ENCODE data around the gene TNFSF13. TPM values are rescaled to one million over a fixed set of nuclear protein-coding genes. Genes with fewer than 3 reads are reported as not detected.

The TNFSF13 gene
- total RNA-seq, 1 experiment from 2014 or later, result 6.3 TPM

DNA sequence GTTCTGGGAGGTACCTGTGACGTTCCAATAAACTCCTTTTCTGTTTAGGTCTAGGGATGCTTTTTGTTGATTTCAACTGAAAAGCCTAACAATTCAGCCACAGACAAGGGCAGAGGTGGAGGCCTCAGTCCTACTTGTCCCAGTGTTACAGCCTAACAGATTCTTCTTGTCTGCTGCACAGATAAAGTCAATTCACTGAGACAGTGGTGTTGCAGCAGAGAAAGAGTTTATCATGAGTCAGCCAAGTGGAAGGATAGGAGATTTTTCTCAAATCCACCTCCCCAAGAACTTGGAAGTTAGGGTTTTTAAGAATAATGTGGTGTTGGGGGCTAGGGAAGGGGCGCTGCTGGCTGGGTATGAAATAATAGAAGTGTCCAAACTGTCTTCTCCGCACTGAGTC is 20.5 kb upstream of the TNFSF13 start:
- no peaks in the 10 kb centered on the region for H3K4me1 Mint-ChIP-seq (ENCODE audit: insufficient read depth, unreplicated experiment)
- no TSS peak for BruUV-seq (replicated peaks)
- H3K36me3 Mint-ChIP-seq (ENCODE audit: insufficient read depth, unreplicated experiment), result no peaks in the 10 kb centered on the region
- intact Hi-C loops (cut with micrococcal nuclease), result no loop called here
- DNase-seq (ENCODE audit: unreplicated experiment), result no peak
- H3K27me3 Mint-ChIP-seq (ENCODE audit: insufficient read depth, unreplicated experiment), result peaks cover 5% of the 10 kb centered on the region
- POLR2A ChIA-PET, result no interaction called here
- CTCF ChIA-PET, result interaction anchor here (0.6 to 0.7 kb wide), 2 partner anchors 20 to 23 kb away, joined by 3 read pairs; partner anchors contain the start of genes SENP3 and TNFSF13
- H3K9me3 Mint-ChIP-seq (ENCODE audit: unreplicated experiment), result peaks cover 7% of the 10 kb centered on the region
- TF ChIP-seq, protein P1, sequence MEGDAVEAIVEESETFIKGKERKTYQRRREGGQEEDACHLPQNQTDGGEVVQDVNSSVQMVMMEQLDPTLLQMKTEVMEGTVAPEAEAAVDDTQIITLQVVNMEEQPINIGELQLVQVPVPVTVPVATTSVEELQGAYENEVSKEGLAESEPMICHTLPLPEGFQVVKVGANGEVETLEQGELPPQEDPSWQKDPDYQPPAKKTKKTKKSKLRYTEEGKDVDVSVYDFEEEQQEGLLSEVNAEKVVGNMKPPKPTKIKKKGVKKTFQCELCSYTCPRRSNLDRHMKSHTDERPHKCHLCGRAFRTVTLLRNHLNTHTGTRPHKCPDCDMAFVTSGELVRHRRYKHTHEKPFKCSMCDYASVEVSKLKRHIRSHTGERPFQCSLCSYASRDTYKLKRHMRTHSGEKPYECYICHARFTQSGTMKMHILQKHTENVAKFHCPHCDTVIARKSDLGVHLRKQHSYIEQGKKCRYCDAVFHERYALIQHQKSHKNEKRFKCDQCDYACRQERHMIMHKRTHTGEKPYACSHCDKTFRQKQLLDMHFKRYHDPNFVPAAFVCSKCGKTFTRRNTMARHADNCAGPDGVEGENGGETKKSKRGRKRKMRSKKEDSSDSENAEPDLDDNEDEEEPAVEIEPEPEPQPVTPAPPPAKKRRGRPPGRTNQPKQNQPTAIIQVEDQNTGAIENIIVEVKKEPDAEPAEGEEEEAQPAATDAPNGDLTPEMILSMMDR (IDR thresholded peaks at IDR 0.05; ENCODE audit: unreplicated experiment), result no peak
- H3K27ac Mint-ChIP-seq (ENCODE audit: low read depth, unreplicated experiment), result no peak overlapping the region
- H3K4me3 Mint-ChIP-seq (ENCODE audit: unreplicated experiment), result no peak overlapping the region

- Mint-ChIP-seq H3K4me3 (ENCODE audit: unreplicated experiment) (no peak overlapping the region), H3K27ac (ENCODE audit: low read depth, unreplicated experiment) (no peak overlapping the region), H3K4me1 (ENCODE audit: insufficient read depth, unreplicated experiment) (no peaks in the 10 kb centered on the region), H3K27me3 (ENCODE audit: insufficient read depth, unreplicated experiment) (peaks cover 14% of the 10 kb centered on the region), H3K9me3 (ENCODE audit: unreplicated experiment) (peaks cover 7% of the 10 kb centered on the region), H3K36me3 (ENCODE audit: insufficient read depth, unreplicated experiment) (no peaks in the 10 kb centered on the region)
- BruUV-seq (replicated peaks), result no TSS peak
- ChIA-PET CTCF (interaction anchor here (0.6 to 0.7 kb wide), 2 partner anchors 18 to 19 kb away, joined by 3 read pairs; partner anchors contain the start of gene TNFSF13), POLR2A (interaction anchor here (0.7 kb wide), 1 partner anchor 17 kb away, joined by 3 read pairs; no protein-coding TSS in a partner anchor)
- TF ChIP-seq, protein P1 (IDR thresholded peaks at IDR 0.05; ENCODE audit: unreplicated experiment), result no peak
- intact Hi-C loops (cut with micrococcal nuclease), result no loop called here
- no peak for DNase-seq (ENCODE audit: unreplicated experiment)
Measured at GRCh38 chr17:7538891-7539545, 19.5 kb upstream of the TNFSF13 start.

DNA sequence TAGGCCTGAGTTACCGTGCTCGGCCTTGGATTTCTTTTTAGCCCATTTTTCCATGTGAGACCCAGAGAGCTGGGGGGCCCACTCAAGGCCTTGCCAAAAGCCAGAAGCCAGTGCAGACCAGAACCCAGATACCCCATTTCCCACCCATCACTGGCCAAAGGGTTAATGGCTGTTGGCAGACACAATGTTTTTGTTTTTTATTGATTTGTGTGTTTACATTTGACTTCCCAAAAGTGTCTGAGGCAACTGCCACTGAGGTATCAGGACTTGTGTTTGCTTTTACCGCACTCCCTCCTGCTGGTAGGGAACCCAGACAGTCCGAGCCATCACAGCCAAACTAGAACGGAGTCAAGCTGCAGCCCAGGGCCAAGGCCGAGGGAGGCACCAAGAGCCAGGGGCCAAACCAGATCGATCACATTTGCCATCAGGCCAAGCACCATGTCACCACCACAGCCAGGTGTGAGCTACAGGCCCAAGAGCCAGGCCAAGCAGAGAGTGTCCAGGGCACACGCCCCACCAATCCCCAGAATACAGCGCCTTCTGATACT is 17.4 kb upstream of the TNFSF13 start:
- POLR2A ChIA-PET, result interaction anchor here (0.5 to 1.2 kb wide), 2 partner anchors 8 to 46 kb away, joined by 3 read pairs; no protein-coding TSS in a partner anchor

DNA sequence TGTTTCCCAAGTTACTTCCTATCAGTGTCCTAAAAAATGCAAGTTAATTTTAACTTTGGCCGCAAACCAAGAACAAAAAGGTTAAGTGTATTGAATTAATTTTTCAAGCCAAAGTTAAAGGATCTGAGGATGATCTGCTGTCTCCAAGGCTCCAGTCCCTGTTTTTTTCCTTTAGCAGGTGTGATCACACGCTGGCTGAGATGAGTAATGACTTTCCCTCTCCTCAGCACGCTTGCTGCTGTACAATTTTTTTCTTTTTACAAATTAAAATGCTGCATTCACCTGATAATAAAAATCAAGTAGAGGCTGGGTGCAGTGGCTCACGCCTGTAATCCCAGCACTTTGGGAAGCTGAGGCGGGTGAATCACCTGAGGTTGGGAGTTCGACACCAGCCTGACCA is 13.6 kb upstream of the TNFSF13 start:
- H3K9me3 Mint-ChIP-seq (ENCODE audit: unreplicated experiment), result no peaks in the 10 kb centered on the region
- no TSS peak for BruUV-seq (replicated peaks)
- CTCF ChIA-PET, result interaction anchor here (0.7 to 3.6 kb wide), 2 partner anchors 15 to 27 kb away, joined by 3 to 14 read pairs; no protein-coding TSS in a partner anchor
- no peaks in the 10 kb centered on the region for H3K4me1 Mint-ChIP-seq (ENCODE audit: insufficient read depth, unreplicated experiment)
- H3K36me3 Mint-ChIP-seq (ENCODE audit: insufficient read depth, unreplicated experiment), result no peaks in the 10 kb centered on the region
- POLR2A ChIA-PET, result interaction anchor here (0.6 to 1.2 kb wide), 4 partner anchors 13 to 195 kb away, joined by 3 to 4 read pairs (median 3); no protein-coding TSS in a partner anchor
- TF ChIP-seq, protein P1 (IDR thresholded peaks at IDR 0.05; ENCODE audit: unreplicated experiment), result no peak
- no peak overlapping the region for H3K4me3 Mint-ChIP-seq (ENCODE audit: unreplicated experiment)
- no peak overlapping the region for H3K27ac Mint-ChIP-seq (ENCODE audit: low read depth, unreplicated experiment)
- peaks cover 14% of the 10 kb centered on the region for H3K27me3 Mint-ChIP-seq (ENCODE audit: insufficient read depth, unreplicated experiment)
- DNase-seq (ENCODE audit: unreplicated experiment), result no peak
- intact Hi-C loops (cut with micrococcal nuclease), result no loop called here

More for the DNA sequence above, 17.4 kb upstream of the TNFSF13 start:
- TF ChIP-seq, protein P1 (IDR thresholded peaks at IDR 0.05; ENCODE audit: unreplicated experiment), result no peak
- H3K4me3 Mint-ChIP-seq (ENCODE audit: unreplicated experiment), result no peak overlapping the region
- CTCF ChIA-PET, result interaction anchor here (0.6 to 1.8 kb wide), 2 partner anchors 20 to 26 kb away, joined by 3 to 5 read pairs; no protein-coding TSS in a partner anchor
- intact Hi-C loops (cut with micrococcal nuclease), result no loop called here
- H3K4me1 Mint-ChIP-seq (ENCODE audit: insufficient read depth, unreplicated experiment), result no peaks in the 10 kb centered on the region
- peaks cover 14% of the 10 kb centered on the region for H3K27me3 Mint-ChIP-seq (ENCODE audit: insufficient read depth, unreplicated experiment)
- peaks cover 7% of the 10 kb centered on the region for H3K9me3 Mint-ChIP-seq (ENCODE audit: unreplicated experiment)
- no peak overlapping the region for H3K27ac Mint-ChIP-seq (ENCODE audit: low read depth, unreplicated experiment)
- no peaks in the 10 kb centered on the region for H3K36me3 Mint-ChIP-seq (ENCODE audit: insufficient read depth, unreplicated experiment)
- DNase-seq (ENCODE audit: unreplicated experiment), result no peak
- BruUV-seq (replicated peaks), result no TSS peak

Measured in MCF 10A (cell line).